Osteoblast (primary cell): ENCODE measurements around the gene LCN12. TPM values are rescaled to one million over a fixed set of nuclear protein-coding genes. Genes with fewer than 3 reads are reported as not detected.

Experiments used
- DNase-seq: peaks from one replicate; pipeline ENCODE4 v3.0.0; 2011; ENCODE audit warnings: low spot score, mixed read lengths; ENCODE audit not compliant: insufficient read length; ENCODE audit errors: missing footprints
- H2AFZ ChIP-seq: 2 replicates; pipeline ENCODE4 v1.6.0; 2011; ENCODE audit warnings: mild to moderate bottlenecking, low read length
- H3K27ac ChIP-seq: 2 replicates; pipeline ENCODE4 v1.5.1; 2011; ENCODE audit warnings: mild to moderate bottlenecking, low read depth, low read length, moderate library complexity
- H3K27me3 ChIP-seq: 2 replicates; pipeline ENCODE4 v1.6.0; 2012; ENCODE audit warnings: mild to moderate bottlenecking, control low read depth, inconsistent platforms, low read length, moderate library complexity; ENCODE audit not compliant: insufficient read depth
- H3K36me3 ChIP-seq: 2 replicates; pipeline ENCODE4 v1.5.1; 2011; ENCODE audit warnings: mild to moderate bottlenecking, low read length, control low read depth, moderate library complexity; ENCODE audit not compliant: insufficient read depth
- H3K4me1 ChIP-seq: 2 replicates; pipeline ENCODE4 v1.5.1; 2011; ENCODE audit warnings: mild to moderate bottlenecking, low read length, control low read depth, moderate library complexity; ENCODE audit not compliant: insufficient read depth
- H3K4me2 ChIP-seq: 2 replicates; pipeline ENCODE4 v1.6.0; 2011; ENCODE audit warnings: mild to moderate bottlenecking, low read length; ENCODE audit not compliant: insufficient read depth
- H3K4me3 ChIP-seq: fragments of 200-600 bp; sonication (generic); 3 replicates; pipeline ENCODE4 v1.5.1; 2012; ENCODE audit warnings: mild to moderate bottlenecking, low read length, inconsistent platforms; ENCODE audit not compliant: insufficient read depth
- H3K79me2 ChIP-seq: 2 replicates; pipeline ENCODE4 v1.6.0; 2012; ENCODE audit warnings: mild to moderate bottlenecking, low read length, control low read depth, inconsistent platforms; ENCODE audit not compliant: insufficient read depth
- H3K9me3 ChIP-seq: 2 replicates; pipeline ENCODE4 v1.5.1; 2011; ENCODE audit warnings: low read depth, low read length, control low read depth
- H4K20me1 ChIP-seq: 2 replicates; pipeline ENCODE4 v1.6.0; 2012; ENCODE audit warnings: mild to moderate bottlenecking, low read length, control low read depth; ENCODE audit not compliant: insufficient read depth
- CTCF ChIP-seq: IDR thresholded peaks from 2 replicates; pipeline ENCODE4 v1.5.1; 2011; ENCODE audit warnings: mild to moderate bottlenecking, low read depth, low read length, moderate library complexity; ENCODE audit errors: extremely low read depth
- total RNA-seq: library from RNA; depleted of rRNA; stranded (reverse); fragments of >200 nt; gene quantifications from 2 replicates; pipeline ENCODE4 v1.2.3, GENCODE V29; 2012

LCN12 gene
- total RNA-seq, 1 donor = not detected

- Histone ChIP-seq H3K27ac (no peak overlapping the region), H3K4me3 (no peak overlapping the region), H3K36me3 (peaks cover 36% of the 10 kb centered on the region), H4K20me1 (peaks cover 9% of the 10 kb centered on the region), H3K4me1 (no peaks in the 10 kb centered on the region), H2AFZ (no peak overlapping the region), H3K9me3 (no peaks in the 10 kb centered on the region), H3K79me2 (peaks cover 16% of the 10 kb centered on the region), H3K27me3 (no peaks in the 10 kb centered on the region), H3K4me2 (no peak overlapping the region)
- DNase-seq = no peak
- no peak for TF ChIP-seq CTCF
Measured at GRCh38 chr9:136936645-136937170, 15.4 kb upstream of the LCN12 start.

GRCh38 chr9:136937186-136938001 is 14.7 kb upstream of the LCN12 start:
- H3K27ac ChIP-seq = no peak overlapping the region
- no peak overlapping the region for H3K4me3 ChIP-seq
- H3K4me2 ChIP-seq = no peak overlapping the region
- no peaks in the 10 kb centered on the region for H3K27me3 ChIP-seq
- H4K20me1 ChIP-seq = peaks cover 9% of the 10 kb centered on the region
- no peaks in the 10 kb centered on the region for H3K9me3 ChIP-seq
- H3K36me3 ChIP-seq = peaks cover 43% of the 10 kb centered on the region
- peaks cover 23% of the 10 kb centered on the region for H3K79me2 ChIP-seq
- H2AFZ ChIP-seq = no peak overlapping the region
- TF ChIP-seq CTCF = no peak
- H3K4me1 ChIP-seq = no peaks in the 10 kb centered on the region
- no peak for DNase-seq

- no peak overlapping the region for H3K27ac ChIP-seq
- peaks cover 39% of the 10 kb centered on the region for H3K79me2 ChIP-seq
- H4K20me1 ChIP-seq = peaks cover 17% of the 10 kb centered on the region
- no peak overlapping the region for H2AFZ ChIP-seq
- DNase-seq = no peak
- H3K36me3 ChIP-seq = peaks cover 49% of the 10 kb centered on the region
- no peaks in the 10 kb centered on the region for H3K27me3 ChIP-seq
- H3K4me1 ChIP-seq = peaks cover 5% of the 10 kb centered on the region
- no peak overlapping the region for H3K4me2 ChIP-seq
- H3K4me3 ChIP-seq = no peak overlapping the region
- TF ChIP-seq CTCF = no peak
- H3K9me3 ChIP-seq = no peaks in the 10 kb centered on the region
Measured at GRCh38 chr9:136939431-136939995, 12.6 kb upstream of the LCN12 start.

- no peak overlapping the region for H2AFZ ChIP-seq
- H3K36me3 ChIP-seq = peaks cover 49% of the 10 kb centered on the region
- peaks cover 39% of the 10 kb centered on the region for H3K79me2 ChIP-seq
- no peak overlapping the region for H3K4me3 ChIP-seq
- H3K4me2 ChIP-seq = no peak overlapping the region
- DNase-seq = no peak
- TF ChIP-seq CTCF = no peak
- peaks cover 17% of the 10 kb centered on the region for H4K20me1 ChIP-seq
- no peaks in the 10 kb centered on the region for H3K9me3 ChIP-seq
- no peaks in the 10 kb centered on the region for H3K27me3 ChIP-seq
- no peak overlapping the region for H3K27ac ChIP-seq
- peaks cover 8% of the 10 kb centered on the region for H3K4me1 ChIP-seq
Measured at GRCh38 chr9:136939996-136940525, 12.0 kb upstream of the LCN12 start.
